Lung (tissue), 12 donors: ENCODE results near the gene CTXN1. TPM values are rescaled to one million over a fixed set of nuclear protein-coding genes. Genes with fewer than 3 reads are reported as not detected.
A peak's percentile ranks its signal among the peaks of the same experiment; 100 is the strongest.

Experiments
- ATAC-seq: fragments of 200-7000 bp; cut with Tn5 transposase; one replicate; pipeline ENCODE4 v1.9.1; 2020; ENCODE audit warnings: moderate number of reproducible peaks; ENCODE audit not compliant: insufficient read depth, low FRiP score
- DNase-seq, 3 donors: peaks; one replicate each; pipeline ENCODE4 v3.0.0-alpha.2; 2013 to 2017
- H3K27ac ChIP-seq, 2 donors: one replicate each; pipeline ENCODE4 v1.5.1; 2013; ENCODE audit warnings: mild to moderate bottlenecking in 2 of 2, moderate library complexity in 2 of 2, control low read depth in 1 of 2, inconsistent platforms in 1 of 2, low read depth in 1 of 2, low read length in 1 of 2
- H3K27me3 ChIP-seq, 3 donors: one replicate each; pipeline ENCODE4 v1.5.1; 2013; ENCODE audit warnings: low read length in 2 of 3; ENCODE audit not compliant: control insufficient read depth in 3 of 3, insufficient read depth in 3 of 3
- H3K36me3 ChIP-seq, 4 donors: one replicate each; pipeline ENCODE4 v1.5.1; 2013; ENCODE audit warnings: low read length in 4 of 4, mild to moderate bottlenecking in 1 of 4, moderate library complexity in 1 of 4; ENCODE audit not compliant: control insufficient read depth in 4 of 4, insufficient read depth in 4 of 4
- H3K4me1 ChIP-seq, 5 donors: one replicate each; pipeline ENCODE4 v1.5.1; 2013; ENCODE audit warnings: low read length in 5 of 5, mild to moderate bottlenecking in 2 of 5, moderate library complexity in 1 of 5; ENCODE audit not compliant: control insufficient read depth in 5 of 5, insufficient read depth in 5 of 5
- H3K4me3 ChIP-seq: one replicate; pipeline ENCODE4 v1.5.1; 2013; ENCODE audit warnings: mild to moderate bottlenecking, control low read depth, moderate library complexity
- H3K9ac ChIP-seq, 2 donors: one replicate each; pipeline ENCODE4 v1.5.1; 2013; ENCODE audit warnings: low read length in 2 of 2, control low read depth in 1 of 2; ENCODE audit not compliant: insufficient read depth in 1 of 2
- H3K9me3 ChIP-seq, 4 donors: one replicate each; pipeline ENCODE4 v1.5.1; 2013; ENCODE audit warnings: low read length in 3 of 4, mild to moderate bottlenecking in 1 of 4, moderate library complexity in 1 of 4; ENCODE audit not compliant: control insufficient read depth in 4 of 4, insufficient read depth in 3 of 4
- WGBS, 2 donors: extraction: QIAGEN DNeasy Blood & Tissue Kit; methylation state at CpG; one replicate each; pipeline ENCODE4 v1.1.7; 2013; 5-methylcytosine and 5-hydroxymethylcytosine counted together
- polyA plus RNA-seq, 2 donors: library from polyadenylated mRNA; stranded (reverse); fragments of 200-250 nt; gene quantifications; one replicate each; pipeline ENCODE4 v1.2.1, GENCODE V29; 2013
- total RNA-seq, 2 donors: library from RNA; depleted of rRNA in 1 of 2; stranded (reverse); fragments of >200 nt in 1 of 2; gene quantifications; one replicate each; pipeline ENCODE4 v1.2.1, GENCODE V29; 2014 to 2021
- TF ChIP-seq, protein P1 (sequence below): IDR thresholded peaks from 2 replicates; pipeline ENCODE4 v1.5.1; 2012; ENCODE audit warnings: mild to moderate bottlenecking; ENCODE audit errors: control extremely low read depth, extremely low read depth
- donor health status: control.
- donor health status: control.
- donor health status: Bipolar disorder and iron deficiency.
- donor health status: healthy.
- donor health status: DM: yes; HTN: yes; CAD: no.

Gene CTXN1
- total and polyA plus RNA-seq, 4 donors, result 4.3 to 25.9 (median 6.9) TPM

DNA sequence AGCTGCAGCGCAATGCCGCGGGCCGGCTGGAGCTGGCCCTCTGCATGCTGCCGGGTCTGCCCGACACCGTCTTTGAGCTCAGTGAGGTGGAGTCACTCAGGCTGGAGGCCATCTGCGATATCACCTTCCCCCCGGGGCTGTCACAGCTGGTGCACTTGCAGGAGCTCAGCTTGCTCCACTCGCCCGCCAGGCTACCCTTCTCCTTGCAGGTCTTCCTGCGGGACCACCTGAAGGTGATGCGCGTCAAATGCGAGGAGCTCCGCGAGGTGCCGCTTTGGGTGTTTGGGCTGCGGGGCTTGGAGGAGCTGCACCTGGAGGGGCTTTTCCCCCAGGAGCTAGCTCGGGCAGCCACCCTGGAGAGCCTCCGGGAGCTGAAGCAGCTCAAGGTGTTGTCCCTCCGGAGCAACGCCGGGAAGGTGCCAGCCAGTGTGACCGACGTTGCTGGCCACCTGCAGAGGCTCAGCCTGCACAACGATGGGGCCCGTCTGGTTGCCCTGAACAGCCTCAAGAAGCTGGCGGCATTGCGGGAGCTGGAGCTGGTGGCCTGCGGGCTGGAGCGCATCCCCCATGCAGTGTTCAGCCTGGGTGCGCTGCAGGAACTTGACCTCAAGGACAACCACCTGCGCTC lies 26.1 kb downstream of the CTXN1 start:
- TF ChIP-seq, protein P1, sequence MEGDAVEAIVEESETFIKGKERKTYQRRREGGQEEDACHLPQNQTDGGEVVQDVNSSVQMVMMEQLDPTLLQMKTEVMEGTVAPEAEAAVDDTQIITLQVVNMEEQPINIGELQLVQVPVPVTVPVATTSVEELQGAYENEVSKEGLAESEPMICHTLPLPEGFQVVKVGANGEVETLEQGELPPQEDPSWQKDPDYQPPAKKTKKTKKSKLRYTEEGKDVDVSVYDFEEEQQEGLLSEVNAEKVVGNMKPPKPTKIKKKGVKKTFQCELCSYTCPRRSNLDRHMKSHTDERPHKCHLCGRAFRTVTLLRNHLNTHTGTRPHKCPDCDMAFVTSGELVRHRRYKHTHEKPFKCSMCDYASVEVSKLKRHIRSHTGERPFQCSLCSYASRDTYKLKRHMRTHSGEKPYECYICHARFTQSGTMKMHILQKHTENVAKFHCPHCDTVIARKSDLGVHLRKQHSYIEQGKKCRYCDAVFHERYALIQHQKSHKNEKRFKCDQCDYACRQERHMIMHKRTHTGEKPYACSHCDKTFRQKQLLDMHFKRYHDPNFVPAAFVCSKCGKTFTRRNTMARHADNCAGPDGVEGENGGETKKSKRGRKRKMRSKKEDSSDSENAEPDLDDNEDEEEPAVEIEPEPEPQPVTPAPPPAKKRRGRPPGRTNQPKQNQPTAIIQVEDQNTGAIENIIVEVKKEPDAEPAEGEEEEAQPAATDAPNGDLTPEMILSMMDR, result no peak
- no peak for DNase-seq
- H3K4me1 ChIP-seq, result peaks cover 0 to 16% (median 4%) of the 10 kb centered on the region in 5 donors
- H3K27me3 ChIP-seq, result no peaks in the 10 kb centered on the region
- ATAC-seq, result no peak
- H3K4me3 ChIP-seq, result no peak overlapping the region
- WGBS, 2 donors, result 92 to 93% methylated on average over 34 of the region's 34 CpGs
- H3K9me3 ChIP-seq, result no peaks in the 10 kb centered on the region
- no peak overlapping the region for H3K9ac ChIP-seq
- H3K36me3 ChIP-seq, result no peaks in the 10 kb centered on the region
- H3K27ac ChIP-seq, result no peak overlapping the region

DNA sequence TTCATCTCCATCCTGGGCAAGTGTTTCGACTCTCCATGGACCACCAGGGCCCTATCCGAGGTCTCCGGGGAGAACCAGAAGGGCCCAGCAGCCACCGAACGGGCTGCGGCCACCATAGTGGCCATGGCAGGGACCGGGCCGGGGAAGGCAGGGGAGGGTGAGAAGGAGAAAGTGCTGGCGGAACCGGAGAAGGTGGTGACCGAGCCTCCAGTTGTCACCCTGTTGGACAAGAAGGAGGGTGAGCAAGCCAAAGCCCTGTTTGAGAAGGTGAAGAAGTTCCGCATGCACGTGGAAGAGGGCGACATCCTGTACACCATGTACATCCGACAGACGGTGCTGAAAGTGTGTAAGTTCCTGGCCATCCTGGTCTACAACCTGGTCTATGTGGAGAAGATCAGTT lies 27.0 kb downstream of the CTXN1 start:
- H3K9ac ChIP-seq, result no peak overlapping the region
- peaks cover 0 to 9% (median 0%) of the 10 kb centered on the region in 5 donors for H3K4me1 ChIP-seq
- 90 to 96% methylated on average over 16 of the region's 16 CpGs for WGBS, 2 donors
- H3K27ac ChIP-seq, result no peak overlapping the region
- TF ChIP-seq, protein P1, result no peak
- H3K27me3 ChIP-seq, result no peaks in the 10 kb centered on the region
- no peak for DNase-seq
- no peaks in the 10 kb centered on the region for H3K9me3 ChIP-seq
- no peaks in the 10 kb centered on the region for H3K36me3 ChIP-seq
- H3K4me3 ChIP-seq, result no peak overlapping the region
- ATAC-seq, result no peak

DNA sequence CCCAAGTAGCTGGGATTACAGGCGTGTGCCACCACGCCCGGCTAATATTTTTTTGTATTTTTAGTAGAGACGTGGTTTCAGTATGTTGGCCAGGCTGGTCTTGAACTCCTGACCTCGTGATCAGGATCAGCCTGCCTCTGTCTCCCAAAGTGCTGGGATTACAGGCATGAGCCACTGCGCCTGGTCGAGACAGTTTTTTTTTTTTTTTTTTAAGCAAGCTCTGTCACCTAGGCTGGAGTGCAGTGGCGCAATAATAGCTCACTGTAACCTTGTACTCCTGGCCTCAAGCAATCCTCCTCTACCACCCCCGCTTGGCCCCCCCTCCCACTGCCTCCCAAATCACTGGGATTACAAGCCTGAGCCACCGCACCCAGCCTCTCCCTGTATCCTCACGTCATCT lies 28.6 kb downstream of the CTXN1 start:
- TF ChIP-seq, protein P1, result no peak
- Histone ChIP-seq H3K4me3 (peak overlapping the region; percentile 4), H3K4me1 (peaks cover 0 to 6% (median 0%) of the 10 kb centered on the region in 5 donors), H3K9me3 (no peaks in the 10 kb centered on the region), H3K9ac (no peak overlapping the region), H3K36me3 (no peaks in the 10 kb centered on the region), H3K27ac (no peak overlapping the region), H3K27me3 (no peaks in the 10 kb centered on the region)
- ATAC-seq, result no peak
- 81 to 89% methylated on average over 11 of the region's 11 CpGs for WGBS, 2 donors
- no peak for DNase-seq

DNA sequence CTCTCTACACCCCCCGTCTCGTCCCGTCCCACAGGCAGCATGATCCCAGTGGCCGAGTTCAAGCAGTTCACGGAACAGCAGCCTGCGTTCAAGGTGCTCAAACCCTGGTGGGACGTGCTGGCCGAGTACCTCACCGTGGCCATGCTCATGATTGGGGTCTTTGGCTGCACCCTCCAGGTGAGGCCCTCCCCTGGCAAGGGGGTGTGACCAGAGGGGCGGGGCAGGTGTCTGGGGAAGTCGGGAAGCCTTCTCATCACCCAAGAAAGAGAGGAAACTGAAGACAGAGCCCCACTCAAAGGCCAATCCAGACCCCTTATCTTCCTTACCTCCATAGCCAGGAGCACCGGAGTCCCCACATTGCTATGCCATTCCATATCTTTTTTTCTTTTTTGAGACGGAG lies 30.4 kb downstream of the CTXN1 start:
- ATAC-seq (no peak), DNase-seq (no peak)
- H3K9ac ChIP-seq, result no peak overlapping the region
- no peak overlapping the region for H3K27ac ChIP-seq
- 88 to 90% methylated on average over 13 of the region's 13 CpGs for WGBS, 2 donors
- H3K4me1 ChIP-seq, result peaks cover 0 to 6% (median 0%) of the 10 kb centered on the region in 5 donors
- H3K4me3 ChIP-seq, result no peak overlapping the region
- H3K9me3 ChIP-seq, result no peaks in the 10 kb centered on the region
- no peaks in the 10 kb centered on the region for H3K27me3 ChIP-seq
- TF ChIP-seq, protein P1, result no peak
- no peaks in the 10 kb centered on the region for H3K36me3 ChIP-seq
